ENCODE measurements around the gene PSMD11. TPM values are rescaled to one million over a fixed set of nuclear protein-coding genes. Genes with fewer than 3 reads are reported as not detected.

Gene PSMD11
- total and polyA plus RNA-seq, 2 of the 8 experiments (the other 6 are each of a cell fraction or from before 2014, with no cell fraction given) = 68.4 to 171 TPM

DNA sequence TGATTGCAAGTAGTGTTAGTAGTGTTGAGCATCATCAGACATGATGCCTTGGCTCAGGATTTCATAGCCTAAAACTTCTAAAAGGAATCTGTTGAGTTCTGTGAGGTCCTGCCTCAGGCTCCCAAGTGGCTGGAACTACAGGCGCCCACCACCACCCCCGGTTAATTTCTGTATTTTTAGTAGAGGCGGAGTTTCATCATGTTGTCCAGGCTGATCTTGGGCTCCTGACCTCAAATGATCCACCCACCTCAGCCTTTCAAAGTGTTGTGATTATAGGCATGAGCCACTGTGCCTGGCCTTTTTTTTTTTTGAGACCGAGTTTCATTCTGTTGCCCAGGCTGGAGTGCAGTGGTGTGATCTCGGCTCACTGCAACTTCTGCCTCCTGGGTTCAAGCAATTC lies 5.7 kb downstream of the PSMD11 start:
- DNase-seq (ENCODE audit: low read depth in 1 of 2, low spot score in 2 of 2) (no peak), FAIRE-seq (no peak)
- no peak overlapping the region for H2BK120ac ChIP-seq (replicated peaks; ENCODE audit: low read depth, low read length)
- no peak overlapping the region for H3K9ac ChIP-seq (replicated peaks in 1 of 4; ENCODE audit: extremely low read depth in 1 of 4, low read depth in 3 of 4, low read length in 3 of 4)
- no peak overlapping the region for H2BK20ac ChIP-seq (ENCODE audit: low read length)
- H3K56ac ChIP-seq (replicated peaks; ENCODE audit: insufficient read length, low read depth, low read length) = no peak overlapping the region
- H2AFZ ChIP-seq (ENCODE audit: low read length) = no peak overlapping the region
- H3K9me3 ChIP-seq (ENCODE audit: insufficient read depth in 2 of 2, low read depth in 1 of 2, low read length in 1 of 2) = no peaks in the 10 kb centered on the region
- no peak overlapping the region for H2AK5ac ChIP-seq (ENCODE audit: low read depth, low read length)
- peaks cover 6 to 72% (median 41%) of the 10 kb centered on the region in 4 experiments; a peak in 7 of 8 replicates for H3K36me3 ChIP-seq (ENCODE audit: control insufficient read depth in 2 of 4, insufficient read depth in 4 of 4, low read length in 3 of 4)
- H3K79me2 ChIP-seq (ENCODE audit: control insufficient read depth in 1 of 2, insufficient read depth in 2 of 2, low read length in 2 of 2) = peaks cover 16 to 88% of the 10 kb centered on the region in 2 experiments
- H3K4me1 ChIP-seq (replicated peaks in 1 of 4; ENCODE audit: control insufficient read depth in 3 of 4, insufficient read depth in 4 of 4, low read length in 3 of 4) = peaks cover 0 to 4% (median 1%) of the 10 kb centered on the region in 4 experiments; a peak in 2 of 7 replicates
- H3K14ac ChIP-seq (ENCODE audit: insufficient read length) = no peak overlapping the region
- H3K18ac ChIP-seq (ENCODE audit: extremely low read depth, low read length) = no peak overlapping the region
- H3K27ac ChIP-seq (ENCODE audit: low read depth, low read length) = no peak overlapping the region
- H3K79me1 ChIP-seq (ENCODE audit: low read depth, low read length) = no peaks in the 10 kb centered on the region
- H3K27me3 ChIP-seq (replicated peaks in 1 of 4; ENCODE audit: control insufficient read depth in 3 of 4, extremely low read depth in 1 of 4, insufficient read depth in 3 of 4, low read length in 3 of 4) = no peaks in the 10 kb centered on the region
- no peak overlapping the region for H2BK5ac ChIP-seq (ENCODE audit: low read depth, low read length)
- POLR2A ChIA-PET (ENCODE audit: partially characterized antibody) = interaction anchor here (0.6 to 1.6 kb wide), 2 partner anchors 10 to 101 kb away, joined by 3 read pairs; no protein-coding TSS in a partner anchor
- no peak overlapping the region for H3K4ac ChIP-seq (replicated peaks; ENCODE audit: insufficient read length, low read depth, low read length)
- no peak overlapping the region for H3K4me2 ChIP-seq (ENCODE audit: insufficient read depth in 1 of 2, low read depth in 2 of 2, low read length in 2 of 2)
- H2BK12ac ChIP-seq (ENCODE audit: low read depth, low read length) = no peak overlapping the region
- 85% methylated on average over 4 of the region's 5 CpGs; no CpG with 5 or more reads in 1 of the 2 experiments for whole genome bisulfite sequencing, 2 experiments (ENCODE audit: extremely low coverage in 1 of 2, insufficient coverage in 1 of 2, insufficient read length in 1 of 2, insufficient replicate concordance in 2 of 2, low coverage in 1 of 2, low lambda C conversion rate in 2 of 2, missing lambda C conversion rate in 1 of 2)
- CTCF ChIA-PET (ENCODE audit: partially characterized antibody) = interaction anchor here (1.2 to 4.8 kb wide), 3 partner anchors 12 to 18 kb away, joined by 3 to 47 read pairs (median 5); no protein-coding TSS in a partner anchor
- H4K20me1 ChIP-seq (replicated peaks in 1 of 2; ENCODE audit: control insufficient read depth in 1 of 2, insufficient read depth in 2 of 2, low read length in 2 of 2) = peaks cover 3 to 6% of the 10 kb centered on the region in 2 experiments
- no peaks in the 10 kb centered on the region for H3K23me2 ChIP-seq (ENCODE audit: low read depth, low read length)
- TF ChIP-seq, protein P1, sequence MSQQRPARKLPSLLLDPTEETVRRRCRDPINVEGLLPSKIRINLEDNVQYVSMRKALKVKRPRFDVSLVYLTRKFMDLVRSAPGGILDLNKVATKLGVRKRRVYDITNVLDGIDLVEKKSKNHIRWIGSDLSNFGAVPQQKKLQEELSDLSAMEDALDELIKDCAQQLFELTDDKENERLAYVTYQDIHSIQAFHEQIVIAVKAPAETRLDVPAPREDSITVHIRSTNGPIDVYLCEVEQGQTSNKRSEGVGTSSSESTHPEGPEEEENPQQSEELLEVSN (IDR thresholded peaks at IDR 0.05) = no peak
- TF ChIP-seq SP1 (IDR thresholded peaks at IDR 0.05; ENCODE audit: low read depth, low read length) = no peak
- H3K23ac ChIP-seq (ENCODE audit: insufficient read length) = no peak overlapping the region
- no peak overlapping the region for H4K91ac ChIP-seq (replicated peaks; ENCODE audit: insufficient read length, low read length)
- no peak overlapping the region for H4K5ac ChIP-seq (ENCODE audit: insufficient read length, low read depth, low read length)
- H4K8ac ChIP-seq (ENCODE audit: extremely low read depth, insufficient read depth, low read length) = no peak overlapping the region
- no peak overlapping the region for H3K4me3 ChIP-seq (ENCODE audit: extremely low read depth in 1 of 4, insufficient read depth in 2 of 4, low read depth in 3 of 4, low read length in 4 of 4)
- H2BK15ac ChIP-seq (ENCODE audit: low read length) = no peak overlapping the region
